HG02973 (cell line): ENCODE results near the gene NRP2.

Source experiments
- ATAC-seq: cut with Tn5 transposase; IDR thresholded peaks from one replicate; pipeline ENCODE4 v1.9.1; 2021; ENCODE audit warnings: moderate library complexity; ENCODE audit not compliant: unreplicated experiment

NRP2 gene

DNA sequence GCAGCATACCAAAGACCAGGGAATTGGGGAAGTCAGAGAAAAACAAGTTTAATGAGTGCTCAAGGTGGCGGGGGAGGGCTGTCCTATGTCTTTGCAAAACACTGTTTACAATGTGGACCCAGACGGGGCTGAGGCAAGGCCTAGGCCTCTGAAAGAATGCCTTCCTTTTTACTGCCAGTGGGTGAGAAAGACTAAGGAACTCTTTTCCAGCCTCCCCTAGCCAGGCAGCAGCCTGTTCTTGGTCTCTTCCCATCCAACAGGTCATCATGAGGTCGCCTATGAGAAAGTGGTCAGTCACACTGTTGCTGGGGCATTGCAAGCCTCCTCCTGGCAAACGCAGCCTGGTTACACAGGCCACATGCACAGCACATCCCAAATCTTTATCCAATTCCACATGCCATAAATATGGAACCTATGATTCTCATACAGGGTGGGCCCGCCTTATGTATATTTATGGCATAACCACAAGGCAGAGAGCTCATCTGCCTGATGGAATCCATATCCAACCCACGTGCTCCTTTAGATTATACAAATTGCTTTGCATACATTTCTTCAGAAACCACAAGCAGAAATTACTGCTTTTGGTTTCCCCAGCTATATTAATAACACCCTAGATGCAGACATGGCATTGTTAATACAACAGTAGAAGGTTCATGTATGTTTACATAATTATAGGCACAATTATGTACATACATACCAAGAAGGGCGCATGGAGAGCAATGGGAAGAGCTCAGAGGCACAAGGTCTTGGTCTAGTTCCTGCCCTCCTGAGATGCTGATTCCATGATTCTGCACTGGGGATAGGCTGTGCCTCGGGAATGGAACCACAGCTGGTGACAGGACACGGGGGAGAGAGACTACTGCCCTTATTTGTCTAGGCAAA, 48.6 kb downstream of the NRP2 start:
- ATAC-seq, result peak; percentile 20

DNA sequence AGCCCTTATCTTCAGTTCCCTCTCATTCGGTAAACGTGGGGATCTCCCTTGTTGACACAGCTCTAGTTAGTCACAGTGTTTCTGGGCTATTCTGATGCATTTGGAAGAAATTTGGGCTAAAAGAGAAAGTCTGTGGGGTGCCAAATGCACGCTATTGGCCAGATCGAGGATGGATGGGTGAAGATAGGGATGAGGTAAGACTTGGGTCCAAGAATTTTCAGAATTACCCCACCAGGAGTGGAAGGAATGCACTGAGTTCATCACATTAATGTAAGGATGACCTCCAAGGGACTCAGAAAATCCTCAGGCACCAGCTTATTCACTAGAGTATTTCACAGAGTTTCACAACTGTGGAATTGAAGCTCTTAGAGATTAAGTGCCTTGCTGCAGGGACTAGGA, 49.3 kb downstream of the NRP2 start:
- ATAC-seq, result peak; percentile 50

- ATAC-seq, result no peak
Measured at GRCh38 chr2:205732314-205732713, 50.0 kb downstream of the NRP2 start.

DNA sequence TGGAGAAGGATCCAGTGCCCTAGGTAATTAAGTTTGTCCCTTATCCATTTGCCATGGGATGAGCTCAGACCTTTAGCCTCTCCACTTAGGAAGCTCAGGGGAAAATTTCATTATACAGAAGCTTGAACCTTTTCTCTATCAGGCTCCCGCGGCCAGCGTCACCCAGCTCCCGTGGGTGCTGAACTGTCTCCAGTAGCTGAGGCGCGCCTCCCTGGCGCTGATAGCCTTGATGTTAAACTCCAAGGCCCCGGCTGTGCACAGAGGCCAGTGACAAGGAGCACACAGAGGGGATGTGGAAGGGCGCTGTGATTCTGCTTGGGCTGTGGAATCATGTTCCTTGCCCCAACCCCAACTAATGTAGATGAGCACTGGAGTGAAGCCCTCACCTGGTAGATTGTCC, 50.8 kb downstream of the NRP2 start:
- no peak for ATAC-seq

DNA sequence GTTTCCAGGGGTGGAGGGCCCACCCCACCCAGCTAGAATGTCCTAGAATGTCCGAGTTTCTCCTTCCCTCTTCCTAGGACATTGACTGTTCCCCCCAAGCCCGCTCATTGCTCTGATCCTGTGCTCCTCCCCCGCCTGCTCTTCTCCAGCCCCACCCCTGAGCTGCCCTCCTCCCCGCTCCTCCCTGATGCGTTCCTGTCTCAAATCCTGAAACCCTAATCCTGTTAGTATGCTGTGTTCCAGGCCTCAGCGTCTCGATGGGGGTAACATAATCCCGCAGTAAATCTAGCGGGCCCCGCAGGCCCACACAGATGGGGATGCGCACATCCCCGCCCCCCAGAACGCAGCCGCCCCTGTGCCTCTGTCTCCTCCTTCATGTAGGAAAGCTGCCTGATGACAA, 51.3 kb downstream of the NRP2 start:
- ATAC-seq, result no peak

- no peak for ATAC-seq
Measured at GRCh38 chr2:205734436-205735037, 52.2 kb downstream of the NRP2 start.

DNA sequence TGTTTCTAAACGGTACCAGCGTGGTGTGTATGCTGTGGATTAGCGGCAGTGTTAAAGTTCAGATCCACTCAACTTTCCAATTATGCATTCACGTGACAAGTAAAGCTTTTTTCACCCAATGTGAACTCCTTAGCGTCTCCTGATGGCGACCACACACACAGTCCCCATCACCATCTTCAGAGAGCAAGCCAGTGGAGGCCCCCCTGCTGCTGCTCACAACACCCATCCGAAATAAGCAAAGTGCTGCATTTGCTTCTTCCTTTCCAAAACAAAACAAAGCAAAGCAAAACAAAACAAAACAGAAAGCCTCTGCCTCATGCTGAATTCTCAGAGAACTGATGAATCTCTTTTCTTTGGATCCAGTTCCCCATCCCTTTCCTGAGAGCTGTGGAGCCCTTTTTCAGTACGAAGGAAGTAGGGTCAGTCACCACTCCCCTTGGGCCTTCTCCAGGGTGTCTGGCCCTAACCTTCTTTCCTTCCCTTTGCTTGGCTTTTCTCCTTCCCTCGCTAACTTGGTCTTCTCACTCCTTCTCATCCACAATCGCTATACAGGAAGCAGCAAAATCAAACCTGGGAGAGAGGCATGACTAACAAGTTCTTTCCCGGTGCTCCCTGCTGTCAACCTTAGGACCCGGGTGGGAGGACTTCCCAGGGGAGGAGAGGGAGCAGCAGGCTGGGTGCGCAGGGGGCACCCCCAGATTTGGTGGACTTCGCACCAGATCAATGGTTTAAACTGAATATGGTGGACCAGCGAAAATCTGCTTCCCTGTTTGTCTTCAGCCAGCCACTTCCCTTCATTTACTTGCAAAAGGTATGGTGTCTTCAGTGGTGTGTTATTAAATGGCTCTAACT, 56.0 kb downstream of the NRP2 start:
- ATAC-seq, result no peak

DNA sequence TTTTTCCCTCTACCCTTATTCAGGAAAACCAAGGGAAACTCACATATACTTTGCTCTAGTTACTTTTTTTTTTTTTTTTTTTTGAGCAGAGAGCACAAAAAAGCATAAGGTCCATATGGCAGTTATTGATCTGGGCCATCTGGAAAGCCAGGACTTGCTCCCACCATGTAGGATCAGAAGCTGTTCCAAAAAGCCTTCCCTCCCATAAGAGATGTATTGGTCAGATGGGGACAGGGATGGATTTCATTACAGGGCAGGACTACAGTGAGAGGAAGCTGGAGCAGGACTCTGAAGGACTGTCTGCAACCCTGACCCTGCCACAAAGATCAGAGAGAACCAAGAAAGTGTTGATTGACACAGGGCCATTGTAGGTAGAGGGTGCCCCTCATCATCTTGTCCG, 57.3 kb downstream of the NRP2 start:
- no peak for ATAC-seq

- no peak for ATAC-seq
Measured at GRCh38 chr2:205740381-205740780, 58.1 kb downstream of the NRP2 start.

GRCh38 chr2:205741256-205741978, 59.1 kb downstream of the NRP2 start:
- no peak for ATAC-seq

DNA sequence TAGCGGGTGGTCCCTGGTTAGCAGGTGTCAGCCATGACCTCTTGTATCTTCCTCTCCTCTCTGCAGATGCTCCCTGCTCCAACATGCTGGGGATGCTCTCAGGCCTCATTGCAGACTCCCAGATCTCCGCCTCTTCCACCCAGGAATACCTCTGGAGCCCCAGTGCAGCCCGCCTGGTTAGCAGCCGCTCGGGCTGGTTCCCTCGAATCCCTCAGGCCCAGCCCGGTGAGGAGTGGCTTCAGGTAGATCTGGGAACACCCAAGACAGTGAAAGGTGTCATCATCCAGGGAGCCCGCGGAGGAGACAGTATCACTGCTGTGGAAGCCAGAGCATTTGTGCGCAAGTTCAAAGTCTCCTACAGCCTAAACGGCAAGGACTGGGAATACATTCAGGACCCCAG, 60.8 kb downstream of the NRP2 start:
- ATAC-seq, result no peak

DNA sequence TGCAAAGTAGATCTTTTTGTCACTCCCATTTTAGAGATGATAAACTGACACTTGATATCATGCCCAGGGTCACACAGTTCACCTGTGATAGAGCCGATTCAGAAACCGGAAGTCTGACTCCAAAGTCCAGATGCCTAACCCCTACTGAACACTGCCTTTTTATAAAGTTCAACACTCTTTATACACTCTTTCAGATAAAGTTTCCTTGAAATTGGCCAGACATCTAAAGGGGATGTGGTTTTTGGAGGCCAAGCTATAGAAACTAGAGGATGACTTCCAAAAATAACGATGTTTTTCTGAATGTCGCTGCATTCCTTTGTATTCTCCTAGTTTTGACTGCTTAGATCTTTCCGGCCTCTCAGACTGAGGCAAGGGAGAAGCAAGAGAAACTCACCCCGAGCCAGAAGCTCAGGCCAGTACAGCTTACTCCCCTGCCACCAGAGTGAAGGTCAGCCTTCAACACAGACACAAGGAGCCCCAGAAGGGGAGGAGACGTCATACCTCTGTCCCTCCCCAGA, 61.8 kb downstream of the NRP2 start:
- ATAC-seq, result no peak

GRCh38 chr2:205745661-205746419, 63.5 kb downstream of the NRP2 start:
- no peak for ATAC-seq

GRCh38 chr2:205746420-205746785, 64.1 kb downstream of the NRP2 start:
- ATAC-seq, result no peak

- ATAC-seq, result no peak
Measured at GRCh38 chr2:205747829-205748386, 65.6 kb downstream of the NRP2 start.

DNA sequence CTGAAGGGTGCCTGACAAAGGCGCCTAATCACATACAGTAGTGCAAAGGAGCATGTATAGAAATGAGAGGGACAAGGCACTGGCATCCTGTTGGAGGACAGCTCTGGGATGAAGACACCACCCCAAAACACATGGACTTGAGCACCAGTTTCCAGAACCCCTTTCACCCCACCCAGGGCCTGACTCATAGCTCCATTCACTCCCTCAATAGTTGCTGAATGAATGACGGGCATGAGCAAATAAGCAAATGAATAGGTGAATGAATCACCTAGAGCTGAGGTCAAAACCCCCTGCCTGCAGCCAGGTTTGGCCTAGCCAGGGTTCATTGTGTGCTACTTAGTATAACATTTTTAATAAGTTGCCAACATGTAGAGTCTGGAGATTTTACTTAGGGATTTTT, 66.3 kb downstream of the NRP2 start:
- ATAC-seq, result no peak

GRCh38 chr2:205749078-205749477, 66.8 kb downstream of the NRP2 start:
- no peak for ATAC-seq

DNA sequence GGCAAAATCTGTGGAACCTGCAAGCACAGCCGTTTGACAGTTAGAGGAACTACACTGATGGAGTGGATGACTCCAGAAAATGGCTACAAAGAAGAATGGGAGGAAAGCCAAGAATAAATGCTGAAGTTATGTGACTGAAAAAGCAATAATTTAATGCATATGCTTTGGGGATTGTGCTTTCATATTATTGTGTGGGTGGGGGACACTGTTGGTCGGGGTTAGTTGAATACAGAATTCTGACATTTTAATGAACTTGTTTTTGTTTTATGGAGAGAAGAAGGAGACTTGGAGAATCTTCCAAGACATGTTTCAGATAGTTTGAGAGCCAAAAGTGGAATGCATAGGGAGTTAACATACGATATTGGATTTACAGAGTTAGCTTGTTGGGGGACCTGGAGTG, 68.5 kb downstream of the NRP2 start:
- no peak for ATAC-seq

DNA sequence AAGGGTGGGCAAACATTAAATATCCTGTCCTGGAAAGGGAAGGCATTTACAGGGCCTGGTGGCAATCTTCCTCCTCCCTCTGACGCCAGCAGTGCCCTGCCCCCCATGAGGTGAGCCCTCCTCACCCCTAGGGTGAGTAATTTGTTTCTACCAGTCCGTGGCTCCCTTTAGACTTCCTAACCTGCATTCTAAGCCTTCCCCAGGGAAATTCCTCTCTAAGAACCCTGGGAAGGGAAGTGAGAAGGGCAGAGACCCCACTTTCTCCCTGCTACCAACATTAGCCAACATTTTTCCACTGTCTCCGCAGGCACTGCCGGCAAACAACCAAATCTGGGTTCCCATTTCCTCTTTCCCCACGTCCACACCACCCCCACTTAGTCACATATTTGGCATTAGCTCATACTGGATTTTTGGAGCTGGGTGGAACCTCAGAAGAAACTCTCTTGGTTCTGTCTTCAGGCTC, 69.3 kb downstream of the NRP2 start:
- ATAC-seq, result no peak
